HG03025 (cell line): ENCODE data around the gene IGFBP5.

Experiments
- ATAC-seq: cut with Tn5 transposase; IDR thresholded peaks from one replicate; pipeline ENCODE4 v1.9.1; 2021; ENCODE audit warnings: mild to moderate bottlenecking, moderate library complexity; ENCODE audit not compliant: unreplicated experiment, low FRiP score

Gene IGFBP5

DNA sequence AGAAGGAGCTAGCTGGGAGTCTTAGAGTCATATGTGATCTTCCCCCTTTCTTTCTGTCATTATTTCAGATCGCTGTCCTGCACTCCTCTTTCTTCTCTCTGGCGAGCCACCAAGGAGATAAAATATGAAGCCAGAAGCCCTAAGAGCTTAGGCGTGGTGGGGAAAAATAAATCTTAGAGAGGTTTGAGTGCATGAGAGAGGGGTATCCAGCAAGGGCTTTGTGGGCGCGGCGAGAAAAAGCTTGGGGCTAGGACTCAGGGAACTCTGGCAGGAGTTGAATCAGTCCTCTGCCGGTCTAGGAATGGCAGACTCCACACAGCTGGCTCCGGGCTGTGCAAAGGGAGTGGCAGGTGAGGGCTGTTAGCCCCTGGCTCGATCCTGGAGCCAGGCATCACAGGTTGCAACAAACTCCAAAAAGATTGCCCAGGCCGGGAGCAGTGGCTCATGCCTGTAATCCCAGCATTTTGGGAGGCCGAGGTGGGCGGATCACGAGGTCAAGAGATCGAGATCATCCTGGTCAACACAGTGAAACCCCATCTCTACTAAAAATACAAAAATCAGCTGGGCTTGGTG is 20.1 kb upstream of the IGFBP5 start:
- ATAC-seq: no peak

DNA sequence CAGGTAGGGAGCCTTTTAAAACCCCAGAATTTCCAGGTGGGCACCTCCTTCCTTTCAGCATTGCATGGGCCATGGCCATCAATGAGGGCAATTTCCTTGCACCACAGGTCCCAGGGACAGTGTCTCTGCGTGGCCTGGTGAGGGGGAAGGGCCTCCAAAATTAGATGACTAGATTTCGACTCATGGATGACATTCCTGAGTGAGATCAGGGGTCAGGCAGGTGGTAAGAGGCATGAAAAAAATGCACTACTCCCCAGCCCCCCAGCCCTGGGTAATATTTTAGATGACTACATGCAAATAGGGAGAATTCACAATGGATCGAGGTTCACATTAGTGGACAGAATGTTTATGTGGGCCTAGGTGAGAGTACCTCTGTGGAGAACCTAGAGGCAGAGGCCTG is 19.0 kb upstream of the IGFBP5 start:
- no peak for ATAC-seq

DNA sequence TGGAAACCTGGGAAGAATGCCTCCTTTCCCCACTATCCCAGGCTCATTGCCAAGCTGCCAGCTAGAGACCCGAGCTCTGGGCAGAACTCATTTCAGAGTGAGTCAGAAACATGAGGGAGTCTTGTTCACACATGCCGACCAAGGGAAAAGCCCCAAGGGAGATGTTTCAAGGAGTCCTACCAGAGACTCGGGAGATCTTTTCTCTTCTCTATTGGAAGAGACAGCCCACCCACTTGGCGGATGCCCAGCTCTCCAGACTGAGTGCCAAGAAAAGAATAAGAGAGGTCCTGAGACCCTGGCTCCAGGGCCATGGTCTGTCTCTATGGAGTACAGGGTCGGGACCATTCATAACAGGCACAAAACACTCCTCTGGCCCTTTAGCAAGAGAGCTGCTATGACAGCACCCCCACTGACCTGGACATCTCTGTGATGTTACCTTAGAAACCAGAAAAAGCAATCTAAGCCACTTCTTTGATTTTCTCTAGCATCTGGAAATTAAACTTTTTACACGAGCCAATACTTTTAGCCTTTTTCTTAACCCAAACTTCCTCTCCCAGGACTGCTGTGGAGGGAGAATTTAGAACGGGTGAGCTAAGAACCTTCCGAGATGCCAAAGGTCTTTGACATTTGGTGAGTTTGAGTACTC is 18.5 kb upstream of the IGFBP5 start:
- no peak for ATAC-seq

DNA sequence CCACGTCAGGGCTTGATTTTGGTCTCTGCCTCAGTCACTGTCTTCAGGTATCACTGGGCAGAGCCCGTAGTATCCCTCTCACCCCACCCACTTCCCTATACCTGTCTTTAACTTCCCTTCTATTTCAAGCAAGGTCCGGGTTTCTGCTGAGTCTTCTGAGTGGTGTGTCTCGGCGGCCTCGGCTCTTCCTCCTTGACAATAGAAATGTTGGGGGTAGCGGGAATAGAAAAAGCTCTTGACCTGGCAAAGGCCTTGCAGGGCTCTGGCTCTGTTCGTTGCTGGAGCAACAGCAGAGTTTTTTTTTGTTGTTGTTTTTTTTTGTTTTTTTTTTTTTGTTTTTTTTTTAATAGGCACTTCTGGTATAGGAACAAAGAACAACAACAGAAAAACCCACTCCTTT is 16.0 kb upstream of the IGFBP5 start:
- ATAC-seq: no peak

DNA sequence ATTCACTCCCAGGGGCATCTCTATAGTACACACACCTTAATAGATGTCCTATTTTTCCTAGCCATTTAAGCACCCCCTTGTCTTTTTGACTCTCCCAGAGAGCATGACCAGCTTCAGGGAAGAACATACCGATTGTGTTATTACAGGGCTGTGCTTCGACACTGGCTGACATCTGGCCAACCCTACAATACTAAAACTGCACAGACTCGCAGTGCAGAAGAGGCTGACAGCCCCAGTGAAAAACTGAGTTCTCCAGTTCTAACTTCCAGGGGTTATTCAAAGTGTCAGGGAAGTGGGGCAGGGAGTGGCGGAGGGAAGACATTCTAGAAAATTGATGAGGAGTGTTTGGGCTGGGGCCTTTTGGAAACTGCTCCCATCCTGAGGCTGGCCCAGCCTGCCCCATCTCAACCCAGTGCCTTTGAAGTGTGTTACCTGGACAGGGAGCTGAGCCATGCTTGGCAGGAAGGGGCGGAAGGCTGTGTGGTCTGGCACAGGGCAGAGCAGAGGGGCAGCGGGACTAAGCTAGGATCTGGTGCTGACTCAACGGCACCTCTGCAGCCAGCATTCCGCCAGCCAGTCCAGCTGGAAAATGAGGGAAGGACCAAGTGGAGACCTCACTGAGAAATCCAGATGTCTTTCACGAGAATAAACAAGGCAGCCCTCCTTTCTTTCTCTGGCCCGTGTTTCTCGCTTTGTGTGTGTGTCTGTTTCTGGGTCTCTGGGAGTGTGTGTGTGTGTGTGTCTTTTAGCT is 15.4 kb upstream of the IGFBP5 start:
- no peak for ATAC-seq

DNA sequence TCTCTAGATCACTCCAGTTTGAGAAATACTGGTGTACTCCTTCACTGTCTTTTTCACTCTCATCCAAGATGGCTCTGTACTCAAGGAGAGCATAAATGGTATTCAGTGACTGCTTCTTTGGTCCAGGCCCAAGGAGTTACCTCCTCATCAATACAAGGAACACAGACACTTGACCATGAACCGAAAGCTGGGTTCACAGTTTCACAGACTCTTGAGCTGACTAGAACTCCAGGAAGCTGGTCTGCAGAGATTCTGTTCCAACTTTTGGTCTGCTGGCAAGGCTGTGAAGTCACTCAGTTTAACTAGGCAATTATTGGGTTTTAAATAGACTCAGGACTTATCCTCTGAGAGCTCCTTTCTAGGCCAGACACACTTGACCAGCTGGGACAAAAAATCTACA is 7.4 kb upstream of the IGFBP5 start:
- no peak for ATAC-seq

- ATAC-seq: no peak
Measured at GRCh38 chr2:216701544-216701943, 6.2 kb upstream of the IGFBP5 start.

GRCh38 chr2:216700781-216701180 is 5.4 kb upstream of the IGFBP5 start:
- ATAC-seq: no peak

DNA sequence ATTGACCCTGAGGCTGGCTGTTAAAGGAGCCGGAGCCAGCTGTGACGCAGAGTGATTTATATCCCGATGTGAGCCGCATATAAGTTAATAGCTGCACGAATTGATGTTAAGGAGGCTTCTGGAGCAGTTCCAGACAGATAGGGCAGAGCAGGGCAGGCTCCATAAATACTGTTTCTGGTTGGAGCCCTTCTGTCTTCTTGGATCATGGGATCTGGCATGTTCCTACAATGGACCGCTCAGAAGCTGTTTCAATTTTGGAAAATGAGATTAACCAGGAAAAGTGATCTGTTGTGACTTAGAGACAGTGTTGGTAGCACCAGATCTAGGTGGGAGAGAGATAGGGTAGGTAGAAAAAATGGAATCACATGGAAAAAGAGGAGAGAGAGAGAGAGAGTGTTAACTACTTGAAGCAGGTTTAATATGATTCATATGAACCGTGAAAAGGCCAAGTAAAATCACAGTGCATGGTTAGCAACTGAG is 4.8 kb upstream of the IGFBP5 start:
- ATAC-seq: no peak

GRCh38 chr2:216698895-216699294 is 3.5 kb upstream of the IGFBP5 start:
- ATAC-seq: no peak

GRCh38 chr2:216698293-216698692 is 2.9 kb upstream of the IGFBP5 start:
- ATAC-seq: no peak

DNA sequence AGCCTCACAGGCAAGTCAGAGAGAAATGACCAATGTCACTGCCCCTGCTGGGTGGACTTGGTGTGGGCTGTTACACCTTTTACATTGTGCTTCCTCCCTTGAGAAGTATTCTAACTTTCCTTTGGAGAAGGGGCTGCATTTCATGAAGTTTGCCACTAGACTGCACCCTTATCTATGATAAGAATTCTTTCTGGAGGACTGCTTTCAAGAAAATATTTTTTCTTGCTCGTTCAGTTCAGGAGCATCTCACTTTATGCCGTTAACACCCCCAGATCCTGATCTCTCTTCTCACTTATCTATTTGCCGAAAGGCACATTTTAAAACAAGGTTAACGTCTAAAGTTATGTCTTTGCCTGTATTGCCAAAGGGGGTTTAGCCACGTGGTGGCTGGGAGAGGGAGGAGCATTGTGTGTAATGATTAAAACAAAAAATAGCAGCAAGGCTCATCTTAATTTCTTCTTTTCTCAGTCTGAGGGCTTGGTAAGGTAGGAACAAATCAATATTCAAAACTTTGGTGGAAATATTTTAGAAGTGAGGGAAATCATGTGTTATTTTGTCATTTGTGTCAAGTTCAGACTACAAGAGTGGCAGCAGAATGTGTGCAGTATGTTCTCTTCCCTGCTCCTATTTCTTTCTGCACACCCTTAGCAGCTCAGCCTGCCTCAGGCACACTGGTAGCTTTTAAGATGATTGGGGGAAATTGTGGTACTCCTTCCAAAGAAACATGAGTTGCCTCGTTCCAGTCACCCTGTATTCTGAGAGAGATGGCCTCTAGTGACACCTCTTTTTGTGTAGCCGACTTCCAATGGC is 1.6 kb upstream of the IGFBP5 start:
- no peak for ATAC-seq

GRCh38 chr2:216696321-216696720 is 972 bp upstream of the IGFBP5 start:
- no peak for ATAC-seq

- ATAC-seq: no peak
Measured at GRCh38 chr2:216694826-216695217, 527 bp downstream of the IGFBP5 start.

GRCh38 chr2:216694082-216694825 is 1.1 kb downstream of the IGFBP5 start:
- no peak for ATAC-seq

DNA sequence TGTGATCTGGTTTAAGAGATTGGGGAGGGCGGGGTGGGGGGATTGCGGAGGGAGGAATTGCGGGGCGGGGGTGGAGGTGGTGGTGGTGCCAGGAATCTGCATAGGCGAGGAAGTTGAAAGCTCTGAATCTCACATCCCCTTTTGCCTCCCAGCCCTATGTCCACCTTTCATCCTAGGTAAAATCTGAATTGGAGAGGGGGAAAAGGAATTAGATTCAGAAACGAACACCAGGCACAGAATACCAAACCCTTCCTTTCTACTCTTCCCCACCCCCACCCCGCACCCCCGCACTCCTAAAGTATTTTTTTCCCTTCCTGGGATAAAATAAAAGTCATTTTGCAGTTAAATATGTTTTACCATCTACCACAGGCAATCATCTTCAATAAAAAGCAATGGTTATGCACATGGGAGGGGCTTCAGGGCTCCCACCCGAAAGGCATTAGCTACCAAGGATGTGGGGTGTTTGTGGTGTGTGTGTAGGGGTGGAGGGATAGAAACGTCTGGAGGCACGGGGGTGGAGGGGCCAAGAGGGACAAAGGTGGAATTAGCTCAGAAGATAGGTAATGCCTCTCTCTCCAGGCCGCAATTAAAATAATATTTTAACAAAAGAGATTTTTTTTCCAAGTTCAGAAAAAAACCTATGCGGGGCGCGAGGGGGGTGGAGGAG is 1.8 kb downstream of the IGFBP5 start:
- no peak for ATAC-seq

DNA sequence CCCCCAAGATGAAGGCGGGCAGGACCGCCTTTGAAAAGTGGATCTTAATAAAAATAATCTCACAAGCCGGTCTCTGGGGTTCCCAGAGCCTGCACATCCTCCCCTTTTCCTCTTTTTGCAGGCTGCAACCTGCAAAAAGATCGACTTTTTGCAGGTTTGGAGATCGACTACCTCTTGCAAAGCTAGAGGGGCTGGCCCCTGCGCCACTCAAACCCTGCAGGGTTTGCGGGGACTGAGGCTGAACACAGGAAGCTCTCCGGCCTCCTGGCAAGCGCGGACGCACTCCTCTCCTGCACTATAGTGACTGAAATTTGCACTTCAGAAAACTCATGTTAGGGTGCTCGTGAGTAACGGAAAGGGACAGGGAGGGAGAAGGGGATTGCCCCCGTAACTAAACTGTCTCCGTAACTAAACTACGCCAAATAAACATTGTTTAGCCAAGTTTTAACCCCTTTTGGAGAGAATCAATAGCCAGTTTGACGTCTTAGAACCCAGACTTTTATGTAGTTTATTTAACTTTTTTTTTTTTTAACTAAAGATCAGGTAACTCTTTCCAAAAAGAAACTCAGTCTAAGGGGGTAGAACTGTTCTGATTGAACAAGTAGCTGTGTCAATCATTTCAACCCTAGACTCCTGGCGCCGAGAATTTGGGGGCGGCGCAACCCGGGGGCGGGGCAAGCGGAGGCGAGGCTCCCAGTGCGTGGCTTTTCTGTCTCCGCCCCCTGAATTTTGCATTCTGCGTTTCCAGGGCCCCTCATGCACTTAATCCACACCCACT is 2.5 kb downstream of the IGFBP5 start:
- no peak for ATAC-seq

GRCh38 chr2:216690853-216691741 is 4.3 kb downstream of the IGFBP5 start:
- no peak for ATAC-seq
